ENCODE measurements around the gene C12orf76.

The C12orf76 gene

DNA sequence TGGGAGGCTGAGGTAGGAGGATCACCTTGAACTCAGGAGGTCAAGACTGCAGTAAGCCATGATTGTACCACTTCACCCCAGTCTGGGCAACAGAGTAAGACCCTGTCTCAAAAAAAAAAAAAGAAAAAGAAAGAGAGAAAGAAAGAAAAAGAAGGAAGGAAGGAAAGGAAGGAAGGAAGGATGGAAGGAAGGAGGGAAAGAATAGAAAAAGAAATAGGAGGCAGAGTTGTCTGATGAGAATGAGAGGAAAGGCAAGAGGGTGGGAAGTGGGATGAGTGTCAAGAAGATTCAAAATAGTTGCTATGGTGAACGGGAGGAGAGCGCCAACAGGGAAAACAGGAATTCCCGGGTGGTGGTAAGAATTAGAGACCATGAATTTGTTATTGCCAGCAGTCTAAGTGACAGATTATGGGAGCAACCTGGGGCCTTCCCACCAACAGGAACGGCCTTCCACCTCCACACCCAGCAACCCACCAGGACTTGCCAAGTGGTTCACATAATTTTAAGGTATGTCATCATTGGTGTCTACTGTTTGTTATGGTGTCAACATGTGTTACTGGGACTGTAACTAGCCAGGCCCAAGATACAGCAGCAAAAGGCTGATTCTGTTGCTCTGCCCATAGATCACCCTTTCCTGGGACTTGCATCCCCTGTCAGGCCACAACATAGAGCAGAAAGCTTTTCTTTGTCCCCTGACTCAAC lies 36.1 kb upstream of the C12orf76 start:
- H3K36me3 ChIP-seq = no peaks in the 10 kb centered on the region
- H3K4me1 ChIP-seq = no peaks in the 10 kb centered on the region
- H3K27me3 ChIP-seq = no peaks in the 10 kb centered on the region
- H3K9me3 ChIP-seq = no peaks in the 10 kb centered on the region
- no peak overlapping the region for H3K4me3 ChIP-seq (ENCODE audit: low read depth, low read length)
- TF ChIP-seq, protein P1, sequence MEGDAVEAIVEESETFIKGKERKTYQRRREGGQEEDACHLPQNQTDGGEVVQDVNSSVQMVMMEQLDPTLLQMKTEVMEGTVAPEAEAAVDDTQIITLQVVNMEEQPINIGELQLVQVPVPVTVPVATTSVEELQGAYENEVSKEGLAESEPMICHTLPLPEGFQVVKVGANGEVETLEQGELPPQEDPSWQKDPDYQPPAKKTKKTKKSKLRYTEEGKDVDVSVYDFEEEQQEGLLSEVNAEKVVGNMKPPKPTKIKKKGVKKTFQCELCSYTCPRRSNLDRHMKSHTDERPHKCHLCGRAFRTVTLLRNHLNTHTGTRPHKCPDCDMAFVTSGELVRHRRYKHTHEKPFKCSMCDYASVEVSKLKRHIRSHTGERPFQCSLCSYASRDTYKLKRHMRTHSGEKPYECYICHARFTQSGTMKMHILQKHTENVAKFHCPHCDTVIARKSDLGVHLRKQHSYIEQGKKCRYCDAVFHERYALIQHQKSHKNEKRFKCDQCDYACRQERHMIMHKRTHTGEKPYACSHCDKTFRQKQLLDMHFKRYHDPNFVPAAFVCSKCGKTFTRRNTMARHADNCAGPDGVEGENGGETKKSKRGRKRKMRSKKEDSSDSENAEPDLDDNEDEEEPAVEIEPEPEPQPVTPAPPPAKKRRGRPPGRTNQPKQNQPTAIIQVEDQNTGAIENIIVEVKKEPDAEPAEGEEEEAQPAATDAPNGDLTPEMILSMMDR (IDR thresholded peaks at IDR 0.05; ENCODE audit: low read depth, low read length) = no peak
- DNase-seq = no peak

DNA sequence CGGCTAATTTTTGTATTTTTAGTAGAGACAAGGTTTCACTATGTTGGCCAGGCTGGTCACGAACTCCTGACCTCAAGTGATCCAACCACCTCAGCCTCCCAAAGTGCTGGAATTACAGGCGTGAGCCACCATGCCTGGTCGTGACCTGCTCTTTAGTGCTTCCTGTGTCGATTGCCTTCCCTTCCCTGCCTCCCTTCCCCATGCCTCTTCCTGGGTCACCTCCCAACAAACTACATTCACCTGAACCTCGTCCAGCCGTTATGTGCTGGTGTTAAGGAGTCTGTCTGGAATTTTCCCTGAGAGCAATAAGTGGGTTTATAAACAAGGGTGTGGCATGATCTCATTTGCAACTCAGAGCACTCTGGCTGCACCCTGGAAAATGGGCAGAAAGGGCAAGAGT lies 32.1 kb upstream of the C12orf76 start:
- H3K4me3 ChIP-seq (ENCODE audit: low read depth, low read length) = no peak overlapping the region
- no peaks in the 10 kb centered on the region for H3K9me3 ChIP-seq
- no peaks in the 10 kb centered on the region for H3K4me1 ChIP-seq

GRCh38 chr12:110079477-110080400 lies 31.4 kb upstream of the C12orf76 start:
- no peaks in the 10 kb centered on the region for H3K36me3 ChIP-seq
- DNase-seq = no peak
- H3K27me3 ChIP-seq = no peaks in the 10 kb centered on the region
- no peaks in the 10 kb centered on the region for H3K9me3 ChIP-seq
- no peak overlapping the region for H3K4me3 ChIP-seq (ENCODE audit: low read depth, low read length)
- H3K4me1 ChIP-seq = no peaks in the 10 kb centered on the region
- TF ChIP-seq, protein P1 (IDR thresholded peaks at IDR 0.05; ENCODE audit: low read depth, low read length) = no peak

More for the DNA sequence above, 32.1 kb upstream of the C12orf76 start:
- no peak for DNase-seq
- H3K27me3 ChIP-seq = no peaks in the 10 kb centered on the region
- TF ChIP-seq, protein P1 (IDR thresholded peaks at IDR 0.05; ENCODE audit: low read depth, low read length) = no peak
- no peaks in the 10 kb centered on the region for H3K36me3 ChIP-seq

GRCh38 chr12:110077800-110078199 lies 29.5 kb upstream of the C12orf76 start:
- Histone ChIP-seq H3K9me3 (no peaks in the 10 kb centered on the region), H3K36me3 (no peaks in the 10 kb centered on the region), H3K4me3 (ENCODE audit: low read depth, low read length) (no peak overlapping the region), H3K27me3 (no peaks in the 10 kb centered on the region), H3K4me1 (0 out of 2 replicates have a peak, but pooled peaks cover 4% of the 10 kb centered on the region)
- DNase-seq = no peak
- TF ChIP-seq, protein P1 (IDR thresholded peaks at IDR 0.05; ENCODE audit: low read depth, low read length) = no peak

- Histone ChIP-seq H3K4me1 (0 out of 2 replicates have a peak, but pooled peaks cover 4% of the 10 kb centered on the region), H3K9me3 (no peaks in the 10 kb centered on the region), H3K4me3 (ENCODE audit: low read depth, low read length) (no peak overlapping the region), H3K36me3 (no peaks in the 10 kb centered on the region), H3K27me3 (no peaks in the 10 kb centered on the region)
- TF ChIP-seq, protein P1 (IDR thresholded peaks at IDR 0.05; ENCODE audit: low read depth, low read length) = no peak
- DNase-seq = no peak
Measured at GRCh38 chr12:110075880-110076279, 27.6 kb upstream of the C12orf76 start.
